Astrocyte (in vitro differentiated cells and primary cell): ENCODE results near the gene CHST15. TPM values are rescaled to one million over a fixed set of nuclear protein-coding genes. Genes with fewer than 3 reads are reported as not detected.

Source experiments
- DNase-seq: peaks from one replicate; pipeline ENCODE4 v3.0.0-alpha.2; 2010; ENCODE audit warnings: low read depth
- FAIRE-seq: peaks from 2 replicates; lab custom pipeline; 2011; peaks lifted over from hg19 to GRCh38; lab: Jason Lieb, UNC
- H2AFZ ChIP-seq: 2 replicates; pipeline ENCODE4 v1.6.0; 2012; ENCODE audit warnings: low read depth, low read length, inconsistent platforms
- H3K27ac ChIP-seq: 2 replicates; pipeline ENCODE4 v1.5.1; 2011; ENCODE audit warnings: low read depth, low read length, inconsistent platforms
- H3K27me3 ChIP-seq: 2 replicates; pipeline ENCODE4 v1.6.0; 2011; ENCODE audit warnings: low read length, inconsistent platforms; ENCODE audit not compliant: insufficient read depth
- H3K36me3 ChIP-seq: 2 replicates; pipeline ENCODE4 v1.5.1; 2011; ENCODE audit warnings: low read length, inconsistent platforms; ENCODE audit not compliant: insufficient read depth
- H3K4me1 ChIP-seq: 2 replicates; pipeline ENCODE4 v1.5.1; 2011; ENCODE audit warnings: low read length, inconsistent platforms; ENCODE audit not compliant: insufficient read depth
- H3K4me2 ChIP-seq: 2 replicates; pipeline ENCODE4 v1.6.0; 2012; ENCODE audit warnings: low read length, inconsistent platforms
- H3K4me3 ChIP-seq: 2 replicates; pipeline ENCODE4 v1.5.1; 2011; ENCODE audit warnings: low read depth, mild to moderate bottlenecking, low read length, inconsistent platforms; ENCODE audit not compliant: insufficient read depth
- H3K79me2 ChIP-seq: 2 replicates; pipeline ENCODE4 v1.6.0; 2012; ENCODE audit warnings: mild to moderate bottlenecking, low read length, inconsistent platforms; ENCODE audit not compliant: insufficient read depth
- H3K9ac ChIP-seq: 2 replicates; pipeline ENCODE4 v1.6.0; 2012; ENCODE audit warnings: mild to moderate bottlenecking, low read length, inconsistent platforms
- H3K9me3 ChIP-seq: 2 replicates; pipeline ENCODE4 v1.5.1; 2012; ENCODE audit warnings: low read depth, mild to moderate bottlenecking, low read length, inconsistent platforms; ENCODE audit not compliant: insufficient read depth
- H4K20me1 ChIP-seq: 2 replicates; pipeline ENCODE4 v1.6.0; 2012; ENCODE audit warnings: low read length, inconsistent platforms; ENCODE audit not compliant: insufficient read depth
- H3K27ac Mint-ChIP-seq: one replicate; pipeline ENCODE4 v1.8.0; 2021; ENCODE audit warnings: mild to moderate bottlenecking, mixed read lengths; ENCODE audit not compliant: unreplicated experiment
- H3K27me3 Mint-ChIP-seq: one replicate; pipeline ENCODE4 v1.8.0; 2021; ENCODE audit warnings: low read depth, mixed read lengths; ENCODE audit not compliant: unreplicated experiment
- H3K36me3 Mint-ChIP-seq: one replicate; pipeline ENCODE4 v1.8.0; 2021; ENCODE audit warnings: low read depth, mixed read lengths; ENCODE audit not compliant: unreplicated experiment
- H3K4me1 Mint-ChIP-seq: one replicate; pipeline ENCODE4 v1.8.0; 2021; ENCODE audit warnings: low read depth, mixed read lengths; ENCODE audit not compliant: unreplicated experiment
- H3K4me3 Mint-ChIP-seq: one replicate; pipeline ENCODE4 v1.8.0; 2021; ENCODE audit warnings: mild to moderate bottlenecking, moderate library complexity, mixed read lengths; ENCODE audit not compliant: unreplicated experiment
- H3K9me3 Mint-ChIP-seq: one replicate; pipeline ENCODE4 v1.8.0; 2021; ENCODE audit warnings: mild to moderate bottlenecking, mixed read lengths; ENCODE audit not compliant: unreplicated experiment
- EZH2 ChIP-seq: IDR thresholded peaks from 2 replicates; pipeline ENCODE4 v1.6.1; 2012; ENCODE audit warnings: mild to moderate bottlenecking, low read length, inconsistent platforms; ENCODE audit not compliant: insufficient read depth
- total RNA-seq: library from RNA; stranded (reverse); gene quantifications from 2 replicates; pipeline ENCODE4 v1.2.1, GENCODE V29; 2021
- TF ChIP-seq, protein P1 (sequence below): IDR thresholded peaks from 2 replicates; pipeline ENCODE4 v1.5.1; 2011; ENCODE audit warnings: low read depth, mild to moderate bottlenecking, inconsistent platforms, low read length, moderate library complexity; ENCODE audit not compliant: insufficient read depth

CHST15 gene
- total RNA-seq, 1 donor from 2014 or later: 20.6 TPM

DNA sequence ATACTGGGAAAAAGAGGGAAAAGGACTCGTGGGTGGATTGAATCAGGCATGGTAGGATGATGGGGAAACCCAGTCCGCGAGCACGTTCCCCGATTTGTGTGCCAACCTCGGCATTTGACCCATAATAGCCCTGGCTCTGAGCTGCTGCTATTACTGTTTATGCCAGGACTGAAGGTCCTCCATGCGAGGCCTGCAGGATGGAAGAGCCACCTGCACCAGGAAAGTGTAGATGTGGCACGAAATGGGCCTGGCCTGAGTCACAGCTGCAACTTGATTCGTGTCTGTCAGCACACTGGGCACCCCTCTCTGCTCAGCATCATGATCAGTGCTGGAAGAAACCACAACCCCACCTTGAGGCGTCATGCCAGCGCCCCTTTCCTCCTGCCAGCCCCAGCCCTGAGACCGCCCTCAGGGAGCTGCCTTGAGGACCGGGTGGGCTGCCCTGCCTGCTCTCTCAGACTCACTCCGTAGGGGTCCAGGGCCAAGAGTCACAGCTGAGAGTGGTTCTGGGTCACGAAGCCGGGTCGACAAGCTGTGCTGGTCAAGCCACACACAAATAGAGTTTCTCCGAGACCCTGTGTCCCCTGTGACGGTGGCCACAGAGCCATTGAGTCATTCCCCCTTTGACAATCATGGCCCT is 74.4 kb downstream of the CHST15 start:
- Histone ChIP-seq H3K27me3 (peaks cover 8% of the 10 kb centered on the region), H3K79me2 (no peaks in the 10 kb centered on the region), H3K9ac (no peak overlapping the region), H3K4me2 (no peak overlapping the region), H2AFZ (no peak overlapping the region), H3K27ac (no peak overlapping the region), H3K9me3 (peaks cover 1% of the 10 kb centered on the region), H3K4me3 (no peak overlapping the region), H4K20me1 (no peaks in the 10 kb centered on the region), H3K36me3 (no peaks in the 10 kb centered on the region), H3K4me1 (no peaks in the 10 kb centered on the region)
- H3K4me1 Mint-ChIP-seq: peaks cover 8% of the 10 kb centered on the region
- peaks cover 4% of the 10 kb centered on the region for H3K9me3 Mint-ChIP-seq
- H3K4me3 Mint-ChIP-seq: no peak overlapping the region
- DNase-seq (no peak), FAIRE-seq (no peak)
- H3K27ac Mint-ChIP-seq: no peak overlapping the region
- H3K36me3 Mint-ChIP-seq: peaks cover 28% of the 10 kb centered on the region
- TF ChIP-seq EZH2: no peak
- TF ChIP-seq, protein P1, sequence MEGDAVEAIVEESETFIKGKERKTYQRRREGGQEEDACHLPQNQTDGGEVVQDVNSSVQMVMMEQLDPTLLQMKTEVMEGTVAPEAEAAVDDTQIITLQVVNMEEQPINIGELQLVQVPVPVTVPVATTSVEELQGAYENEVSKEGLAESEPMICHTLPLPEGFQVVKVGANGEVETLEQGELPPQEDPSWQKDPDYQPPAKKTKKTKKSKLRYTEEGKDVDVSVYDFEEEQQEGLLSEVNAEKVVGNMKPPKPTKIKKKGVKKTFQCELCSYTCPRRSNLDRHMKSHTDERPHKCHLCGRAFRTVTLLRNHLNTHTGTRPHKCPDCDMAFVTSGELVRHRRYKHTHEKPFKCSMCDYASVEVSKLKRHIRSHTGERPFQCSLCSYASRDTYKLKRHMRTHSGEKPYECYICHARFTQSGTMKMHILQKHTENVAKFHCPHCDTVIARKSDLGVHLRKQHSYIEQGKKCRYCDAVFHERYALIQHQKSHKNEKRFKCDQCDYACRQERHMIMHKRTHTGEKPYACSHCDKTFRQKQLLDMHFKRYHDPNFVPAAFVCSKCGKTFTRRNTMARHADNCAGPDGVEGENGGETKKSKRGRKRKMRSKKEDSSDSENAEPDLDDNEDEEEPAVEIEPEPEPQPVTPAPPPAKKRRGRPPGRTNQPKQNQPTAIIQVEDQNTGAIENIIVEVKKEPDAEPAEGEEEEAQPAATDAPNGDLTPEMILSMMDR: no peak
- H3K27me3 Mint-ChIP-seq: peaks cover 65% of the 10 kb centered on the region

DNA sequence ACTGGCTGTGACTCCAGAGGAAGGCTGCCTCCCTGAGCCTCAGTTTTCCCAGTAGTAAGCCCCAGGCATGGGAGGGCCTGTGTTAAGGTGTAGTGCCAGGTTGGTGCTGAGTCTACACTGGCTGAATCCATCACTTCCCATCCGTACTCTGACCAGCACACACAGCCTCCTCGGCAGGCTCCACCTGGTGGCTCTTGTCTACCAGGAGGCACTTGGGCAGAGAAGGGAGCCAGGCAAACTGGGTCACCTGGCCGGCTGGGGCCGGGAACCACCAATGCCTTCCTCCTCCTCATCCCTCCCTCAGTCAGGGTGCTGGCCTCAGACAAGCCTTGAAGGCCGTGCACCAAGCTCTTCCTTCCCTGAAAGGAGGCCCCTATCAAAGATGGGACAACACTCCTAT is 75.7 kb downstream of the CHST15 start:
- no peaks in the 10 kb centered on the region for H3K4me1 ChIP-seq
- H3K79me2 ChIP-seq: no peaks in the 10 kb centered on the region
- H3K4me1 Mint-ChIP-seq: peaks cover 8% of the 10 kb centered on the region
- DNase-seq (no peak), FAIRE-seq (no peak)
- peaks cover 62% of the 10 kb centered on the region for H3K27me3 Mint-ChIP-seq
- H3K9ac ChIP-seq: no peak overlapping the region
- H3K27ac ChIP-seq: no peak overlapping the region
- no peak overlapping the region for H2AFZ ChIP-seq
- H3K4me2 ChIP-seq: no peak overlapping the region
- TF ChIP-seq, protein P1: no peak
- no peak for TF ChIP-seq EZH2
- H4K20me1 ChIP-seq: no peaks in the 10 kb centered on the region
- no peaks in the 10 kb centered on the region for H3K36me3 ChIP-seq
- peaks cover 31% of the 10 kb centered on the region for H3K36me3 Mint-ChIP-seq
- peaks cover 5% of the 10 kb centered on the region for H3K9me3 ChIP-seq
- H3K4me3 ChIP-seq: no peak overlapping the region
- H3K27ac Mint-ChIP-seq: no peak overlapping the region
- H3K9me3 Mint-ChIP-seq: peaks cover 9% of the 10 kb centered on the region
- H3K27me3 ChIP-seq: peaks cover 8% of the 10 kb centered on the region
- H3K4me3 Mint-ChIP-seq: no peak overlapping the region

DNA sequence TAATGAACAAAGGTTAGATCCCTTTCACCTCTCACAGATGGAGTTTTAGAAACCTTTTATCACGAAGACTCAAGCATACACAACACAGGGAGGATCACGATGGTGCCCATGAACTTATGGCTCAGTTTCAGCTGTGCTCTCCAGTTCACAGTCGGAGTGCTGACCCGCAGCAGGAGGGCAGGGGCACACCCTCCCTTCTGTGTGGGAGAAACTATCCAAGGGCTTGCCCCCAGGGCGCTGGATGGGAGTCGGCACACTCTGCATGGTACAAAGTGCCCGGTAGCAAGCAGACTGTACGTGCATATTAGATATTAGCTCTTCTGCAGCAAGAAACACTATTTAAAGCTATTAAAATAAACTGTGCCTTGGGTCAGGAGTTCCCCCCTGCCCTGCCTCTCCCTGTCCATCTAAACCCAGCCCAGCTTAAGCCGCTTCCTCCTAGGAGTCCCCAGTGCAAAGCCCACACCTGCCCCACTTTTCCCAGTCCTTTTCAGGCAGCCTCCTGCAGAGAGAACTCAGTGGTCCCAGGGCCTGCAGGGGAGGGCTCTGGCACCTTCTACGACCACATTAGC is 76.5 kb downstream of the CHST15 start:
- no peak overlapping the region for H3K27ac Mint-ChIP-seq
- Histone ChIP-seq H3K4me1 (no peaks in the 10 kb centered on the region), H3K9ac (no peak overlapping the region), H3K27me3 (peaks cover 8% of the 10 kb centered on the region), H3K36me3 (no peaks in the 10 kb centered on the region), H3K79me2 (no peaks in the 10 kb centered on the region), H3K4me2 (no peak overlapping the region), H2AFZ (no peak overlapping the region), H3K4me3 (no peak overlapping the region), H3K27ac (no peak overlapping the region), H3K9me3 (peaks cover 5% of the 10 kb centered on the region), H4K20me1 (no peaks in the 10 kb centered on the region)
- FAIRE-seq (no peak), DNase-seq (no peak)
- H3K36me3 Mint-ChIP-seq: peaks cover 36% of the 10 kb centered on the region
- H3K4me1 Mint-ChIP-seq: peaks cover 8% of the 10 kb centered on the region
- peaks cover 59% of the 10 kb centered on the region for H3K27me3 Mint-ChIP-seq
- TF ChIP-seq, protein P1: no peak
- no peak for TF ChIP-seq EZH2
- H3K4me3 Mint-ChIP-seq: no peak overlapping the region
- peaks cover 9% of the 10 kb centered on the region for H3K9me3 Mint-ChIP-seq
